ENCODE measurements around the gene NPC2. TPM values are rescaled to one million over a fixed set of nuclear protein-coding genes. Genes with fewer than 3 reads are reported as not detected.

NPC2 gene
- total and polyA plus RNA-seq, 9 of the 15 experiments (the other 6 are each of a cell fraction or from before 2014, with no cell fraction given), result 16.6 to 74.1 (median 32.6) TPM

DNA sequence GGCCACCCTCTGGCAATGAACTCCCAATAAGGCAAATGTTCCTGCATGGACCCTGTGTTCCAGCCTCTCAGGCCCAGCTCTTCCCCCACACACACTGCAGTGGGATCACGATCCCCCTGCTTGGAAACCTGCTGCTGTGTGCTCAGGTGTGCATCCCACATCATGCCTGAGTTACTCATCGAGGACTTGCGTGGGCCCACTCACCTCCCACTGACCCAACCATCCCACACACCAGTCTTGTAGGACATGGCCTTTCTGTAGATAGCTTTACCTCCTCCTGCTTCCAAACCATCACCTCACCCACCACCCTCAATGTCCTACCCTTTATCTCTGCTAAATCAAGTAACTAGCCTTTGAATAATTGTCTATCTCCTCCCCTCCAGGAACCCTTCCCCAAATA is 24.6 kb downstream of the NPC2 start (continued):
- TF ChIP-seq CEBPG (CRISPR knock-in tag; IDR thresholded peaks at IDR 0.05) (no peak), CEBPG (tag; conservative IDR thresholded peaks at IDR 0.05 in 1 of 2, IDR thresholded peaks at IDR 0.05 in 1 of 2) (no peak), ZC3H4 (CRISPR knock-in tag; IDR thresholded peaks at IDR 0.05; ENCODE audit: borderline replicate concordance) (no peak), HBP1 (CRISPR knock-in tag; IDR thresholded peaks at IDR 0.05) (no peak), NCOA2 (IDR thresholded peaks at IDR 0.05; ENCODE audit: partially characterized antibody in 2 of 2) (no peak), ZBTB1 (CRISPR knock-in tag; IDR thresholded peaks at IDR 0.05; ENCODE audit: borderline replicate concordance, low read depth) (no peak), DMBX1 (CRISPR knock-in tag; IDR thresholded peaks at IDR 0.05; ENCODE audit: borderline replicate concordance) (no peak), ZNF347 (CRISPR knock-in tag; IDR thresholded peaks at IDR 0.05; ENCODE audit: low read depth) (no peak), SP1 (CRISPR knock-in tag; IDR thresholded peaks at IDR 0.05) (no peak)

DNA sequence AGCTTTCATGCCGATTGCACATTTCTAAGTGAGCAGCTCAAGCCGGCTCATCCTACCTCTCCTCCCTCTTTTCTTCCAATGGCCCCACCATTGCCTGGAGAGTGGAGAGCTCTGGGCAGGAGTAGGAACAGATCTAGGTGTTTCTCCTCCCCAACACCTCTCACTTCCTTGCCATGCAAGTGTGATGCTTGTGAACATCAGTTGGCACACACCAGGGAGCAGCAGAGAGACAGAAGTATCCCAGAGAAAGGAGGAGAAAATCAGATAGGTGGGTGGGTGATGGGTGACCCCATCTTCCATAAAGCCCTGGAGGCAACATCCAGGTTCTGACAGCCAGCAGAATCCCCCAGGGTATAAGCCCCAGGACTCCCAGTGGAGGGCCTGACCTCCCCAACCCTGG is 27.8 kb downstream of the NPC2 start:
- H3K4me2 ChIP-seq (ENCODE audit: insufficient read depth, low read length), result no peak overlapping the region
- H3K27ac ChIP-seq (ENCODE audit: extremely low read depth, low read depth, low read length), result no peak overlapping the region
- no peak overlapping the region for H3K9ac ChIP-seq (ENCODE audit: insufficient read depth in 1 of 2, low read depth in 2 of 2, low read length in 2 of 2)
- H3K36me3 ChIP-seq (ENCODE audit: control insufficient read depth, insufficient read depth, low read length), result no peaks in the 10 kb centered on the region
- H3K9me1 ChIP-seq (ENCODE audit: control insufficient read depth, insufficient read depth, low read length), result no peaks in the 10 kb centered on the region
- in situ Hi-C loops (cut with MboI) (no loop called here), intact Hi-C loops (cut with micrococcal nuclease) (no loop called here)
- peaks cover 2 to 45% of the 10 kb centered on the region in 2 experiments; a peak in 3 of 5 replicates for H3K27me3 ChIP-seq (ENCODE audit: control insufficient read depth in 2 of 2, insufficient read depth in 2 of 2, low read length in 2 of 2)
- no peak overlapping the region for H2AFZ ChIP-seq (ENCODE audit: low read depth, low read length)
- ChIA-PET POLR2A (interaction anchor here (0.7 kb wide), 1 partner anchor 28 kb away, joined by 5 read pairs; the partner anchor contains the start of genes ISCA2 and NPC2), CTCF (ENCODE audit: low intra/inter-chr PET ratio) (no interaction called here)
- H4K20me1 ChIP-seq (replicated peaks; ENCODE audit: control insufficient read depth, insufficient read depth, low read length), result no peaks in the 10 kb centered on the region; the same call in 1 of the 2 replicates
- ATAC-seq, result no peak
- H3K4me1 ChIP-seq (replicated peaks in 1 of 2; ENCODE audit: control insufficient read depth in 2 of 2, insufficient read depth in 2 of 2, low read length in 2 of 2), result no peaks in the 10 kb centered on the region
- H3K79me2 ChIP-seq (ENCODE audit: control insufficient read depth, insufficient read depth, low read length), result no peaks in the 10 kb centered on the region
- FAIRE-seq, result no peak
- no TSS peak for BruUV-seq (replicated peaks)
- H3K9me3 ChIP-seq (replicated peaks; ENCODE audit: control insufficient read depth, insufficient read depth, low read depth, low read length), result no peaks in the 10 kb centered on the region
- no peak for DNase-seq (ENCODE audit: extremely low read depth in 1 of 4, low spot score in 3 of 4)
- 0% methylated on average over 2 of the region's 2 CpGs for WGBS (ENCODE audit: insufficient coverage, low coverage, missing lambda C conversion rate)
- H3K4me3 ChIP-seq, result no peak overlapping the region
- no peak for TF ChIP-seq MNT (conservative IDR thresholded peaks at IDR 0.05)
- TF ChIP-seq HLTF (IDR thresholded peaks at IDR 0.05), result no peak
- TF ChIP-seq RREB1 (CRISPR knock-in tag; IDR thresholded peaks at IDR 0.05), result no peak
- no peak for TF ChIP-seq ZEB2 (IDR thresholded peaks at IDR 0.05)
- no peak for TF ChIP-seq WHSC1 (IDR thresholded peaks at IDR 0.05; ENCODE audit: low read length)

All from K562 (cell line).